ENCODE results near the gene KLHL4. TPM values are rescaled to one million over a fixed set of nuclear protein-coding genes. Genes with fewer than 3 reads are reported as not detected.
A peak's percentile ranks its signal among the peaks of the same experiment; 100 is the strongest.
"Not testable (repeated sequence)": the region's sequence is repeated elsewhere in the genome, so short reads cannot be mapped to it uniquely, and the experiment has no call there.

Gene KLHL4, protein sequence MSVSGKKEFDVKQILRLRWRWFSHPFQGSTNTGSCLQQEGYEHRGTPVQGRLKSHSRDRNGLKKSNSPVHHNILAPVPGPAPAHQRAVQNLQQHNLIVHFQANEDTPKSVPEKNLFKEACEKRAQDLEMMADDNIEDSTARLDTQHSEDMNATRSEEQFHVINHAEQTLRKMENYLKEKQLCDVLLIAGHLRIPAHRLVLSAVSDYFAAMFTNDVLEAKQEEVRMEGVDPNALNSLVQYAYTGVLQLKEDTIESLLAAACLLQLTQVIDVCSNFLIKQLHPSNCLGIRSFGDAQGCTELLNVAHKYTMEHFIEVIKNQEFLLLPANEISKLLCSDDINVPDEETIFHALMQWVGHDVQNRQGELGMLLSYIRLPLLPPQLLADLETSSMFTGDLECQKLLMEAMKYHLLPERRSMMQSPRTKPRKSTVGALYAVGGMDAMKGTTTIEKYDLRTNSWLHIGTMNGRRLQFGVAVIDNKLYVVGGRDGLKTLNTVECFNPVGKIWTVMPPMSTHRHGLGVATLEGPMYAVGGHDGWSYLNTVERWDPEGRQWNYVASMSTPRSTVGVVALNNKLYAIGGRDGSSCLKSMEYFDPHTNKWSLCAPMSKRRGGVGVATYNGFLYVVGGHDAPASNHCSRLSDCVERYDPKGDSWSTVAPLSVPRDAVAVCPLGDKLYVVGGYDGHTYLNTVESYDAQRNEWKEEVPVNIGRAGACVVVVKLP
- total RNA-seq = 50.1 TPM

DNA sequence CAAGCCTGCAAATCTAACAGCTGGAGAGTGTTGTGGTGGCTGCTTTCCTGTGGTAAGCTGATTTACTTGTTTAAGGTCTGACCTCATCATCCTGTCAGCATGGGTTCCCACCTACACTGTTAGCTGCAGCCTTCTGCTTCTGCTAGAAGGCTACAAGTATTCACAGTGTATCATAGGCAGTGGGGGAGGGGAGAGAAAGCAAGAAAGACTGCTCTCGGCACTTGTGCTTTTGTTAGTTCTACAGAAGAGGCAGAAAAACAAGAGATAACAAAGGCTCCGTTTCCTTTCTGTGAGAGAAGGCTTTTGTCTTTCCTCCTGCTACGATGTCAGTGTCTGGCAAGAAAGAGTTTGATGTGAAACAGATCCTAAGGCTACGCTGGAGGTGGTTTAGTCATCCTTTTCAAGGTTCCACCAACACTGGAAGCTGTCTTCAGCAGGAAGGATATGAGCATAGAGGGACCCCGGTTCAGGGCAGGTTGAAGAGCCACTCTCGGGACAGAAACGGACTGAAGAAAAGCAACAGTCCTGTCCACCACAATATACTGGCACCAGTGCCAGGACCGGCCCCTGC, at the start of gene KLHL4:
TSS of gene KLHL4 (plus strand) at position 232 of the 571 bp plus-strand sequence. CDS start at position 324, 92 bp downstream.
- peak; percentile 18 for DNase-seq

DNA sequence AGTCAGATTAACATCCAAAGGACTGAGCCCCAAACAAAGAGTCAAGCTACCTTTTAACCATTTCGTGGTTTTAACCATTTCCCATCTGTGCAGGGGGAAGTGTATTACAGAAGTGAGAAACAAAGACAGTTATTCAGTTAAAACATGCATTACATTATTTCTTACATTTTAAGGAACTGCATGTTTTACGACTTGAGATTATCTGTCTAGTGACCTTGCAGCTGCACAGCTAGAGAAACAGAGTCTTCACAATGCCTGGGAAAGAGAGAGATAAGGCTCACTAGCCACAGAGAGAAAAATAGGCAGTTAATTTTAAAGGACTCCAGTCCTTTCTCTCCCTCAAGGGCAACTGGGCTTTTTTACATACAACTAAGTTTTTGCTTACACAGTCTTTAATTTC, 48.7 kb upstream of the KLHL4 start:
- DNase-seq = no peak

DNA sequence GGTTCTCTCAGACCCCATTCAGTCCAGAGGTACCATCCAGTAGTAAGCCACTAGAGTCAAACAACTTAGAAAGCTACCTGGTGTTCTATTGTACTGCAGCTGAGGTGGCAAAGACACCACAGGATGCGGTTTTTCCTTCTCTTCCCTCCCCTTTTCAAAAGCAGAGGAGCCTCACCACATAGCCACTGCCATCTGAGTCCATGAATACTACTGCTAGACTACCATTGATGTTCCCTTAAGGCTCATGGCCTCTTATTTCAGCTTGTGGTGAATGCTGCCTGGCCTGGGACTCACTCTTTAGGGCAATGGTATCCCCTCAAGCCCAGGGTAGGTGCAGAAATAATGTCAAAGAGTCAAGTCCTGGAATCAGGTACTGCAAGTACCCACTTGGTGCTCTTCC, 41.8 kb upstream of the KLHL4 start:
- no peak for DNase-seq

DNA sequence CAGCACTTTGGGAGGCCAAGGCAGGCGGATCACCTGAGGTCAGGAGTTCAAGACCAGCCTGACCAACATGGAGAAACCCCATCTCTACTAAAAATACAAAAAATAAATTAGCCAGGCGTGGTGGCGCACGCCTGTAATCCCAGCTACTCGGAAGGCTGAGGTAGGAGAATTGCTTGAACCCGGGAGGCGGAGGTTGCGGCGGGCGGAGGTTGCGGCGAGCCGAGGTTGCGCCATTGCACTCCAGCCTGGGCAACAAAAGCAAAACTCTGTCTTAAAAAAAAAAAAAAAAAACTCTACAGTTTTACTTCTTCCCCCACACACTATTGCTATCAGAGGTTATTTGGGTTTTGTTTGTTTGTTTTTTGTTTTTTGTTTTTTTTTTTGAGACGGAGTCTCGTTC, 38.9 kb upstream of the KLHL4 start:
- DNase-seq = not testable (repeated sequence)

DNA sequence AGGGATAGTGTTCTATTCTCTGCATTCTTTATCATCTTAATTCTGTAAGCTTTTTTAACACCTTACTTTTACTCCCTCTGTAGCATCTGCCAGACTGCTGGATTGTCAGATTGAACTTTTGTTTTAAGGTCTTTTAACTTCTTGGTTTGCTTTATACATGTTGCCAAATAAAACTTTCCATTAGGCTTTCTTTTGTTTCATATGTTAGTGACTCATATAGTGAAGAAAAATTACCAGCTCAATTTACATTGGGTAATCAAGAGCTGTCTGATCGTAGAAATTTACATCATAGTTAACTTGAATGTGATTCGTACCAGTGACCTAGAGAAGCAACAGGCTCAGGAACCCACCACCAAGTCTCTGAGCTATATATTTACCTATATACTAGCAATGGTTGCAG, 28.5 kb upstream of the KLHL4 start:
- no peak for DNase-seq

DNA sequence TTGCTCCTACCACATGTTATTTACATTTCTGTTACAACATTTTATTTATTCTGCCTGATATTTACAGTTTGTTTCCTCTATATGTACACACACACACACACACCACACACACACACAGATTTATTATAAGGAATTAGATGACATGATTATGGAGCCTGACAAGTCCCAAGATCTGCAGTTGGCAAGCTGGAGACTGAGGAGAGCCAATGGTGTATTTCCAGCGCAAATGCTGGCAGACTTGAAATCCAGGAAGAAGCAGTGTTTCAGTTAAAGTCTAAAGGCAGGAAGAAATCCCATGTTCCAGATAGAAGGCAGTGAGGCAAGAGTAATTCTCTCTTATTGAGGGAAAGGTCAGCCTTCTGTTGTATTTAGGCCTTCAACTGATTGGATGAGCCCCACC, 1.8 kb upstream of the KLHL4 start:
- no peak for DNase-seq

DNA sequence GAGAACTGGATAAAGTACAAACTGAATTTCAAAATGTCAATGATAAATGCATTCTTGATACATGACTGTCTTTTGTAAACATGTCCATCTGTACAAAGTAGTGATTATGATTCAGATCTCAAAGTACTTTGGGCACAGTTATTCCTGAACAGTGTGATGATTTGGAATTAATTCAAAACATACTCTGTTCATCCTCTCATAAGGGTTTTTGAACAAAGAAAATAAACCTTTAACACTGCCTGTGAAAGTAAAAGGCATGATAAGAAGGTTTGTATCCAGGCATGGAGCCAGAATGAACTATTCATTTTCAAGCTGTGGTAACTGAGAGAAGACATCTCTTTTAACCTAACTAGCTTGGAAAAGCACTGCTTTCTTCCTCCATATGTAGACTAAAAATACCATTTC, 883 bp upstream of the KLHL4 start:
- no peak for DNase-seq

DNA sequence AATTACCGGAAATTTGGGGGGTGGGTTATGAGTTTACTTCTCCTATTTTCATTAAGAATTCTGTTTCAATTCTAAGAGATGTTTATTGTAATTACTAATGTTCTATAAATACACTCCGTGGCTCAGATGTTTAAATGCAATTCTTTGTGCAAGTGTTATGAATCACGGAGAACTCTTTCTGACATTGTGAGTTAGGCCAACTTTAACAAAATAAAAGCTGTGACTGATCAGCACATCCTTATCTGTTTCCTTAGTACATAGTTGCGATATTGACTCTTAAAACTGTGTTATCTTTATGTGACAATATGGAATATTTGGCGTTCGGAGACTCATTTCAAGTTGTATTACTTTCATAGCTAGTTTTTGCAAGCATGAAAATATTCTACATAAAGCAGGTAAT, 902 bp downstream of the KLHL4 start:
- no peak for DNase-seq

DNA sequence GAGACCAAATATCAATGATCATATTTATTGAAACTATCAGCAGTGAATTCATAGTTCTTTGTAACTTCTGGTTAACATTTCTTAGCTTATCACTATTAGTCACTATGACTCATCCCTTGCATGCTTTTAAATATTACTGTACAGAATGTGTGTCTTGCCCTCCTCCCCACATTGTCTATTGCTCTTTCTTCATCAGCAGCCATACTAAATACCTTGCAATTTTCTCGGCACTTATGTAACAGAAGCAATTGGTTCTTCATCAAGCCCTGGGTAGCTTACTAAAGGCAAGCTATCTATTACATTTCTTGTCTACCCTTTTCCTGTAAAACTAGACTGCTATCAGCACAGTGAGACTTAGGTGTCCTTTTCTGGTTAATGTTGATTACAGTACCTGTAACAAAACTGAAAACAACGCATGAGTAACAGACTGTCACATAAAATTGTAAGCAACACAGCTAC, 8.2 kb downstream of the KLHL4 start:
- no peak for DNase-seq

DNA sequence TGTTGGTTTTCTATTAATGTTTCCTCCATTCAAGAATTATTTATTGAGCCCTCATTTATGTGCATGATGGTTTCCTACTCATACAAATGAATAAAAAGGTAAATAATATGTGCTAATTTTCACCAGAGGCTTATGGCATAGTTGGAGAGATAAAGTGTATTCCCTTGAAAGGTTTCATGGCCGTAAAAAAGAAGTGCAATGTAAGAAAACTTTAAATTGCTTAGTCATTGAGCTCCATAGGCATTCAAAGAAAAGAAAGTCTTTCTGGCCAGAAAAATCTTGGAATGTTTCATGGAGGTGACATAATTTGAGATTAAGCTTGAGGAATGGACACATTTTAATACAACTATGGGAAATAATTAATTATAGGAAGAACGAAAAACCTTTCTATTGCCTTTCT, 8.7 kb downstream of the KLHL4 start:
- no peak for DNase-seq

DNA sequence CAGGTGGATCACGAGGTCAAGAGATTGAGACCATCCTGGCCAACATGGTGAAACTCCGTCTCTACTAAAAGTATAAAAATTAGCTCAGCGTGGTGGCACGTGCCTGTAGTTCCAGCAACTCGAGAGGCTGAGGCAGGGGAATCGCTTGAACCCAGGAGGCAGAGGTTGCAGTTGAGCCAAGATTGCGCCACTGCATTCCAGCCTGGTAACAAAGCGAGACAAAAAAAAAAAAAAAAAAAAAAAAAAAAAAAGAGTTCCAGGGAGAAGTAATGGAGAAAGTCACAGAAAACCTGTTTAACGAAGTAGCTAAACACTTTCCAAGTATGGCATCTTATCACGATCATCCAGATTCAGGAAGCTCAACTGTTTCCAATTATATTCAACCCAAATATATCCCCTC, 10.9 kb downstream of the KLHL4 start:
- no peak for DNase-seq

DNA sequence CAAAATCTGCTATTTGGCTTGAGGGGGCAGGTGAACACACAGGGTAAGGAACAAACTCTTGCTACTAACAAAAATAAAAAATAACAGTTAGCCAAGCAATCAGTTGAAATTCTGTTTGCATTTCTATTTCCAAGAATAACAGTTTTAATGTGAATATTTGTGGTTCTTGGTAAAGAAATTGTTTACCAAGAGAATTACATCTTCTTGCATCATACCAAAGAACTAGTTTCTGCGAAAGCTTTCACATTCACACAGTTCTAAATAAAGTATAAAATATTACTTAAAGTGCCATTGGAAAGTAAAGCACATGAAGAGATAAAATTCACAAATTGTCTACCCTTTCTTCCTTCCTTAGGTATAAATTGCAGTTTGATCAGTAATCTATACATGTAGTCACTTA, 54.4 kb downstream of the KLHL4 start:
- DNase-seq = no peak

DNA sequence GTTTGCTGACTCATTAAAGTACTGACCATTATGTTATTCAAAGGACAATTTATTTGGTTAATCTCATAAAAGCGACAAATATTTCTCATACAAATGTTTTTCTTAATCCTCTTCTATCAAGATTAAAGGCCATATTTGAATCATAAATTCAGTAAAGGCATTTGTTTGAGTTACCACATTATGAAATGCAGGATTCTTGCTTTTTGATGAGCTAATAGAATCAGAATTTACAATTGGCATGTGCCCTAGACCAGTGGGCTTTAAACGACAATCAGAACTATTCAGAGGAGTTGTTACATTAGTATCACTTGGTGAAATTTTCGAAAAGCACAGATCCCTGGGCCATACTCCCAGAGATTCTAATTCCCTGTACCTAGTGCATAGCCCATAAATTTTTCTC, 55.3 kb downstream of the KLHL4 start:
- no peak for DNase-seq

DNA sequence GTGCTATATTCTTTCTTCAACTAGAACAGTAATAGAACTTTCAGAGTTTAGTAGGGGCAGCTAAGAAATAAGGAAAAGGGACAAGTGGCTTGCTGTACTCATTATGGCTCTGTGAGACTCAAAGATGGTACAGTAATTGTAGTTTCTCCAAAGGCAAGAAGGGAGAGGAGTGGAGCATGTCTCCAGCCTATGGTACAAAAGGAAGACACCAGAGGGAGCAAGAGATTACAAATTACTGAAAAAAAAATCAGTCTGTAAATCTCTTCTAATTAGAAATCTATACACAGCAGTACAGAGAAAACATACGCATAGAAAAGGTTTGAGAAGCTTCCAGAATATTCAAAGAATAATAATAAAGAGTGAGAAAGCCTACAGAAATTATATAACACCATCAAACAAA, 61.4 kb downstream of the KLHL4 start:
- no peak for DNase-seq

DNA sequence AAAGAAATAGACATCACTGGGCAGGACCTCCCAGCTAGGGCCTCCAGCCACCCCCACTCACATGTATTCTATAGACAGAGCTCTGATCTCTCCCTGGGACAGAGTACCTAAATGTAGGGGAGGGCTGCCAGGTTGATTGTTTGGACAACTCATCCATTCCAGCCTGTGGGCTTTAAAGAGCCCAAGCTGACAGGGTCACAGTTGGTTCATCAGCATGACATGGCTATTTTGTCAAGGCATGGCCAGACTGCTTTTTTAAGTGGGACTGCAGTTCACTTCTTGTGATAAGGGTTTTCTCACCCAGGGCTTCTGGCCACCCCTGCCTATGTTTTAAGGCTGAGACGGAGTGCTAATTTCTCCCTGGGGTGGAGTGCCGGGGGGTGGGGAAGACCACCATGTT, 63.3 kb downstream of the KLHL4 start:
- no peak for DNase-seq

DNA sequence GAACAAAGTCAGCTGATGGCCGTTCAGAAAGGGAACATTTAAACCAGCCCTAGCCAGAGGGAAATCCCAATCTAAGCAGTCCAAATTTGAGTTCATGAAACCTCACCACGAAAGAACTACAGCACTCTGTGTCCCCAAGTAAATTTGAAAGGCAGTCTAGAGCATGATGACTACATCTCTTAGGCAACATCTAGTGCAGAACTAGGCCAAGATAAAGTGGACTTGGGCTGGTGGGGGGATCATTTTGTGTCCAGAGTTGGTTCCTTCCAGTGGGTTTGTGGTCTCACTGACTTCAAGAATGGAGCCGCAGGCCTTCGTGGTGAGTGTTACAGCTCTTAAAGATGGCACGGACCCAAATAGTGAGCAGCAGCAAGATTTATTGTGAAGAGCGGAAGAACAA, 64.9 kb downstream of the KLHL4 start:
- no peak for DNase-seq

DNA sequence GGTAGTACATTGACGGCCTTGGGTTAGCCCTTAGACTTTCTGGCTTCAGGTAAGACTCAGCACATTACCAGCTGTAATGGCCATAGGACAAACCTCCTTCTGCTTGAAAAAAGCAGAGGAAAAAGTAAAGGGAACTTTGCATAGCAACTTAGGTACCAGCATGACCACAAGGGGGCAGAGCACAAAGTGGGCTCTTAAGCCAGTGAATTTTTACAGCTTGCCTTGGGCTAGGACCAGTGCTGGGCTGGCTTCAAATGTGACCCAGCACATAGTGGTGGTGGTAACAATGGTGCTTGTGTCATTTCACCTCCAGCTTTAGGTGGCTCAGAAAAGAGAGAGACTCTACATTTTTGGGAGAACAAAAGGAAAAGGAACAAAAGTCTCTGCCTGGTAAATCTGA, 66.1 kb downstream of the KLHL4 start:
- no peak for DNase-seq

DNA sequence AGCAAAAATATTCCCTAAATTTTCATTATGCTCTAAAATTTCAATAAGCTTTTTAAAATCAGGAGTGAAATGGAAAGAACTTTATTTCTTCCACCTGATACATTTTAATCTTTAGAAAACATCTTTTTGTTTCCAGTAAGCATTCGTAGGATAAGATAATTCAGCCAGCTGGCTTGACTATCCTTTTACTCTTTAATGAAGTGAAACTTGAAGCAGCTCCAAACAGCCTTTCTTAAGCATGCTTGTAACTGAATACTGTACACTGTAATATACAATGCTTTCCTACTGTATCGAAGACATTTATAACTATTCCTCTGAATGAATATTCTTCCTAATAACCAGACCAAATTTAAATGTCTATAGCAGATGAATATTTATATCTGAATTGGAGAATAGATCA, 98.8 kb downstream of the KLHL4 start:
- DNase-seq = no peak

DNA sequence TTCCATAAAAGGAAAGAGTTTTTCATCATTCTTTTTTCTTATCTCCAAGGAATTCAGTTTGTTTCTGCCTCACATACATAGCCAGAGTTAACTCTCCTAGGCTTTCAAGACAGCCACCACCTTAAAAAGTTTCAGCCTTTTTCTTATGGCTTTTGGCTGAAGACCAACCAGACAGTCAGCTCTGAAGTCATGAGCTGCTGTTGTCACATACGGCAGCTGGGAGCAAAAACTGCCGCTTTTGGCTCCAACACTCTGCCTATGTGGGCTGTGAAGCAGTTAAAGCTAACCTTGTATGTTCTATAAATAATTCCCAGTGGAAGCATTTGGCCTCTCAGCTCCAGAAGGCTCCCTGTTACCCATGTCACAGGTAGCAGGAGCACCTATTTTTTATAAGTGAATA, 104.1 kb downstream of the KLHL4 start:
- DNase-seq = no peak

DNA sequence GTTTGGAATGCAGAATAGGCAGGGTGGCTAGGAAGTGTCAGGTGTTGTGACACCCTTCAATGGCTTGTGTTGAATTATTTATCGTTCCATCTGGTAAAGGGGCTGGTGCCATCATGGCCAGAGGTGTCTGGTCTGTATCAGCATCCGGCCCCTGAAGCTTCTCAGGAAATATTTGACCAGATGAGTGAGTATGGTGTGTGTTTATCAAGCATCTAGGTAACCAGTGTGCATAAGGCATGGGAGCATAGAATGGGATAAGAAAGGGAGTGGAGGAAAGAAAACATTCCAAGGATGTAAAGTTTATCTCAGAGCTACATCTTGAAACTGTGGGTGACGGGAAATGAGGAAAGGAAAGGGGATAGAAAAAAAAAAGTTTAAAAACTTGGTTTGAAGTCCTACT, 109.4 kb downstream of the KLHL4 start:
- DNase-seq = no peak

DNA sequence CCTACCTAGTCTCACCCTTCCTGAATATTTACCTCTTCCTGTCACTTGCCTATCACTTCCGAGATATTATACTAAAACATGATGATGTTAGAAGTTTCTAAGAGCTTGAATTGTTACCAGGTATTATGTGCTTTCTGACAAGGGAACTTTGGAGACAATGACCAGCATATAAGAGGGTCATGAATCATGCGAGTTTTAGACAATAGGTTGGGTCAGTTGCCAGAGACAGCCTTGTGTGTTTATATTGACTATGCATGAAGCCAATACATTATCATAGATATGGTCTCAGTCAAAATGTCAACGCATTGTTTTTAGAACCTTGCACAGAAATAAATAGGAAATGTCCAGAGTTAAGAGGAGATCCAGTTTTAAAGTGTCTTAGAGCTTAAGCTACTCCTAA, 116.8 kb downstream of the KLHL4 start:
- no peak for DNase-seq

DNA sequence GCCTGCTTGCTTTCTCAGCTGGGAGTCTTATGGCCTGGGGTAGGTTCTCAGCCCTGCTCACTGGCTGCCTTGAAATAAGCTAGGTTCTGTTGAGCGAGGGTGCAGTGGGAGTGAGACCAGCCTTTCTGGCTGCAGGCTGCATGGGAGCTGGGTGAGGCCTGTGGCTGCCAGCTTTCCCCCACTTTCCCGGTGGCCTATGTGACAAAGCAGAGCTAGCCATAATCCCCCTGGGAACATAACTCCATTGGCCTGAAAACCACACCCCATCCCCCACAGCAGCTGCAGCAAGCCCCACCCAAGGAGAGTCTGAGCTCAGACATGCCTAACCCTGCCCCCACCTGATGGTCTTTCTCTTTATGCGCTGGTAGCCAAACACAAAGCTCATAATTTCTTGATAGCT, 118.9 kb downstream of the KLHL4 start:
- no peak for DNase-seq

DNA sequence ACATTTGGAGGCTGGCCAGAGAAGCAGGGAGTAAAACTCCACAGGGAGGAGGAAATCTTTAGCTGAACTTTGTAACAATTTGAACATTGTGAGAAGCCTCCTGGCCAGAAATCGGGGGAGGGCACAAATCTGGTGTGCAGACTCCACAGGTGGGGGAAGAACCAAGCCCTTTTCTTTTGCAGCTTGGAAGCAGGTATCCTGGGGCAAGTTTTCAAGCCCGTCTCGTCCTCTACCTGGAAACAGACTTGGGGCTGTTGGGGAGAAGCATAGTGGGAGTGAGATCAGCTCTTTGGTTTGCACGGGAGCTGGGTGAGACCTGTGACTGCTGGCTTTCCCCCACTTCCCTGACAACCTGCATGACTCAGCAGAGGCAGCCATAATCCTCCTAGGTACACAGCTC, 123.8 kb downstream of the KLHL4 start:
- not testable (repeated sequence) for DNase-seq

DNA sequence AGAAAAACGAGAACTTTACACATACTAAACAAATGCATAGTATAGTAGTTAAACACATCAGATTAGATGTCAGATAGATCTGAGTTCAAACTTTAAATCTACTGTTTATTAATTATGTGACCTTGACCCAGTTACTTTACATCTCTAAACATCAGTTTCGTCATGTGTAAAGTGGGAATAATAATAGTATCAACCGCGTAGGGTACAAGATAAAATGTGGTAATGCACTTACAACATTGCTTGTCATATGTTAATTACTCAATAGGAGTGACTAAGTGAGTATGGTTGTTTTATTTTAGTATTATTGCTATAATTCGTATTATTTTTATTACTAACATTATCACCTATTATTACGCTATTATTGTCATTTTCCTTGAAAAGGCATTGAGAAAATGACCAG, 144.2 kb downstream of the KLHL4 start:
- no peak for DNase-seq

All from occipital lobe (tissue), 2 donors.